MM.1S (cell line): Measurements from ENCODE around the gene PDXDC1.
"Not testable (repeated sequence)": the region's sequence is repeated elsewhere in the genome, so short reads cannot be mapped to it uniquely, and the experiment has no call there.

ENCODE experiments used
- EZH2 ChIP-seq: fragments of 300-600 bp; sonication (generic); optimal IDR thresholded peaks from 2 replicates; pipeline ENCODE3; 2017; ENCODE audit warnings: low read depth, mild to moderate bottlenecking, antibody characterized with exemption, low read length, mixed read lengths
- EZH2phosphoT487 ChIP-seq: fragments of 300-600 bp; sonication (generic); IDR thresholded peaks from 2 replicates; pipeline ENCODE4 v1.6.1; 2018; ENCODE audit warnings: antibody characterized with exemption, low read length
- TF ChIP-seq, protein P1 (sequence below): fragments of 300-600 bp; sonication (generic); IDR thresholded peaks from 2 replicates; pipeline ENCODE4 v1.5.1; 2016; ENCODE audit warnings: antibody characterized with exemption, low read length, mixed read lengths

DNA sequence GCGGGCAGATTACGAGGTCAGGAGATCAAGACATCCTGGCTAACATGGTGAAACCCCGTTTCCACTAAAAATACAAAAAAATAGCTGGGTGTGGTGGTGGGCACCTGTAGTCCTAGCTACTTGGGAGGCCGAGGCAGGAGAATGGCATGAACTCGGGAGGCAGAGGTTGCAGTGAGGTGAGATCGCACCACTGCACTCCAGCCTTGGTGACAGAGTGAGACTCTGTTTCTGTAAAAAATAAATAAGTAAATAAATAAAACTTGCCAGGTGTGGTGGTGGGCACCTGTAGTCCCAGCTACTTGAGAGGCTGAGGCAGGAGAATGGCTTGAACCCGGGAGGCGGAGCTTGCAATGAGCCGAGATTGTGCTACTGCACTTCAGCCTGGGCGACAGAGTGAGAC, 38.1 kb downstream of the PDXDC1 start:
- TF ChIP-seq, protein P1, sequence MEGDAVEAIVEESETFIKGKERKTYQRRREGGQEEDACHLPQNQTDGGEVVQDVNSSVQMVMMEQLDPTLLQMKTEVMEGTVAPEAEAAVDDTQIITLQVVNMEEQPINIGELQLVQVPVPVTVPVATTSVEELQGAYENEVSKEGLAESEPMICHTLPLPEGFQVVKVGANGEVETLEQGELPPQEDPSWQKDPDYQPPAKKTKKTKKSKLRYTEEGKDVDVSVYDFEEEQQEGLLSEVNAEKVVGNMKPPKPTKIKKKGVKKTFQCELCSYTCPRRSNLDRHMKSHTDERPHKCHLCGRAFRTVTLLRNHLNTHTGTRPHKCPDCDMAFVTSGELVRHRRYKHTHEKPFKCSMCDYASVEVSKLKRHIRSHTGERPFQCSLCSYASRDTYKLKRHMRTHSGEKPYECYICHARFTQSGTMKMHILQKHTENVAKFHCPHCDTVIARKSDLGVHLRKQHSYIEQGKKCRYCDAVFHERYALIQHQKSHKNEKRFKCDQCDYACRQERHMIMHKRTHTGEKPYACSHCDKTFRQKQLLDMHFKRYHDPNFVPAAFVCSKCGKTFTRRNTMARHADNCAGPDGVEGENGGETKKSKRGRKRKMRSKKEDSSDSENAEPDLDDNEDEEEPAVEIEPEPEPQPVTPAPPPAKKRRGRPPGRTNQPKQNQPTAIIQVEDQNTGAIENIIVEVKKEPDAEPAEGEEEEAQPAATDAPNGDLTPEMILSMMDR: not testable (repeated sequence)
- TF ChIP-seq EZH2, EZH2phosphoT487: not testable (repeated sequence)
